Esophagus muscularis mucosa (tissue), 3 donors: ENCODE results near the gene GPR139.

ENCODE experiments used
- POLR2A ChIP-seq: fragments of 450-650 bp; IDR thresholded peaks from one replicate; pipeline ENCODE4 v1.6.1; 2017; ENCODE audit warnings: antibody characterized with exemption, moderate library complexity, mild to moderate bottlenecking, low read depth
- POLR2AphosphoS5 ChIP-seq, 2 donors: sonication (generic); formaldehyde crosslinking; IDR thresholded peaks; one replicate each; pipeline ENCODE4 v1.6.1; 2017; ENCODE audit warnings: antibody characterized with exemption in 2 of 2
- TF ChIP-seq, protein P1 (sequence below), 3 experiments: fragments of 200-600 bp in 2 of 3; fragments of 450-650 bp in 1 of 3; sonication (generic) in 2 of 3; IDR thresholded peaks; one replicate each; pipeline ENCODE4 v1.5.1; 2017 to 2019; ENCODE audit warnings: antibody characterized with exemption in 3 of 3, mild to moderate bottlenecking in 2 of 3, moderate library complexity in 1 of 3

GRCh38 chr16:20056436-20056835 is 17.3 kb downstream of the GPR139 start:
- TF ChIP-seq POLR2AphosphoS5 (IDR thresholded peaks at IDR 0.05) (no peak), POLR2A (no peak)
- TF ChIP-seq, protein P1, sequence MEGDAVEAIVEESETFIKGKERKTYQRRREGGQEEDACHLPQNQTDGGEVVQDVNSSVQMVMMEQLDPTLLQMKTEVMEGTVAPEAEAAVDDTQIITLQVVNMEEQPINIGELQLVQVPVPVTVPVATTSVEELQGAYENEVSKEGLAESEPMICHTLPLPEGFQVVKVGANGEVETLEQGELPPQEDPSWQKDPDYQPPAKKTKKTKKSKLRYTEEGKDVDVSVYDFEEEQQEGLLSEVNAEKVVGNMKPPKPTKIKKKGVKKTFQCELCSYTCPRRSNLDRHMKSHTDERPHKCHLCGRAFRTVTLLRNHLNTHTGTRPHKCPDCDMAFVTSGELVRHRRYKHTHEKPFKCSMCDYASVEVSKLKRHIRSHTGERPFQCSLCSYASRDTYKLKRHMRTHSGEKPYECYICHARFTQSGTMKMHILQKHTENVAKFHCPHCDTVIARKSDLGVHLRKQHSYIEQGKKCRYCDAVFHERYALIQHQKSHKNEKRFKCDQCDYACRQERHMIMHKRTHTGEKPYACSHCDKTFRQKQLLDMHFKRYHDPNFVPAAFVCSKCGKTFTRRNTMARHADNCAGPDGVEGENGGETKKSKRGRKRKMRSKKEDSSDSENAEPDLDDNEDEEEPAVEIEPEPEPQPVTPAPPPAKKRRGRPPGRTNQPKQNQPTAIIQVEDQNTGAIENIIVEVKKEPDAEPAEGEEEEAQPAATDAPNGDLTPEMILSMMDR (IDR thresholded peaks at IDR 0.05): no peak
